Measurements from ENCODE around the gene EXOC6. TPM values are rescaled to one million over a fixed set of nuclear protein-coding genes. Genes with fewer than 3 reads are reported as not detected.

EXOC6 gene
- total and polyA plus RNA-seq, 11 donors: 5.8 to 12.3 (median 9.9) TPM

GRCh38 chr10:93069245-93069561 lies 220.9 kb downstream of the EXOC6 start:
- Histone ChIP-seq H3K4me3 (no peak overlapping the region), H3K4me1 (peaks cover 4 to 46% (median 23%) of the 10 kb centered on the region in 12 donors), H3K27ac (no peak overlapping the region), H3K9me3 (no peaks in the 10 kb centered on the region), H3K36me3 (no peaks in the 10 kb centered on the region), H3K27me3 (peaks cover 37 to 97% (median 90%) of the 10 kb centered on the region in 9 donors)
- WGBS, 4 donors: 26 to 41% (median 31%) methylated on average over 9 to 10 of the region's 10 CpGs
- ATAC-seq: no peak
- intact Hi-C loops (cut with DNase I): loop anchor here in 1 of 10 donors (10.0 kb wide), 1 partner anchor 446 kb away; no protein-coding TSS in a partner anchor
- no peak for TF ChIP-seq POLR2A (IDR thresholded peaks at IDR 0.05)
- TF ChIP-seq CTCF (IDR thresholded peaks at IDR 0.05): no peak
- DNase-seq: no peak

GRCh38 chr10:93070378-93071176 lies 222.3 kb downstream of the EXOC6 start:
- Histone ChIP-seq H3K4me1 (peaks cover 5 to 56% (median 29%) of the 10 kb centered on the region in 12 donors), H3K36me3 (no peaks in the 10 kb centered on the region), H3K4me3 (no peak overlapping the region), H3K27me3 (peaks cover 40 to 97% (median 94%) of the 10 kb centered on the region in 9 donors), H3K9me3 (no peaks in the 10 kb centered on the region), H3K27ac (no peak overlapping the region)
- ATAC-seq: no peak
- intact Hi-C loops (cut with DNase I): loop anchor here in 1 of 10 donors (10.0 kb wide), 1 partner anchor 284 kb away; no protein-coding TSS in a partner anchor
- TF ChIP-seq POLR2A (IDR thresholded peaks at IDR 0.05) (no peak), CTCF (IDR thresholded peaks at IDR 0.05) (no peak)
- no peak for DNase-seq
- 73 to 75% (median 74%) methylated on average over 5 of the region's 5 CpGs for WGBS, 4 donors

- WGBS, 4 donors: 54 to 66% (median 63%) methylated on average over 7 of the region's 7 CpGs
- intact Hi-C loops (cut with DNase I): loop anchor here in 1 of 10 donors (10.0 kb wide), 1 partner anchor 284 kb away; no protein-coding TSS in a partner anchor
- peaks cover 5 to 50% (median 29%) of the 10 kb centered on the region in 12 donors for H3K4me1 ChIP-seq
Measured at GRCh38 chr10:93071177-93071472, 222.8 kb downstream of the EXOC6 start.

More at GRCh38 chr10:93071177-93071472, 222.8 kb downstream of the EXOC6 start:
- no peak overlapping the region for H3K27ac ChIP-seq
- H3K9me3 ChIP-seq: no peaks in the 10 kb centered on the region
- H3K4me3 ChIP-seq: no peak overlapping the region
- TF ChIP-seq CTCF (IDR thresholded peaks at IDR 0.05) (no peak), POLR2A (IDR thresholded peaks at IDR 0.05) (no peak)
- H3K27me3 ChIP-seq: peaks cover 35 to 97% (median 93%) of the 10 kb centered on the region in 9 donors
- H3K36me3 ChIP-seq: no peaks in the 10 kb centered on the region
- ATAC-seq (no peak), DNase-seq (no peak)

Measured in heart left ventricle (tissue), 16 donors.